OCI-M2 (cell line): ENCODE results near the gene FARS2.

Experiments
- DNase-seq: peaks from one replicate; lab custom pipeline; 2025; ENCODE audit not compliant: unreplicated experiment; lab: John Stamatoyannopoulos, UW

Gene FARS2

GRCh38 chr6:5459346-5459745 is 198.0 kb downstream of the FARS2 start:
- no peak for DNase-seq

- no peak for DNase-seq
Measured at GRCh38 chr6:5461365-5461764, 200.1 kb downstream of the FARS2 start.

GRCh38 chr6:5462856-5463255 is 201.5 kb downstream of the FARS2 start:
- no peak for DNase-seq

- no peak for DNase-seq
Measured at GRCh38 chr6:5463690-5464089, 202.4 kb downstream of the FARS2 start.

GRCh38 chr6:5464099-5464885 is 203.0 kb downstream of the FARS2 start:
- DNase-seq = no peak

- no peak for DNase-seq
Measured at GRCh38 chr6:5466281-5467136, 205.2 kb downstream of the FARS2 start.

GRCh38 chr6:5468586-5468985 is 207.3 kb downstream of the FARS2 start:
- DNase-seq = no peak

GRCh38 chr6:5469101-5469846 is 208.0 kb downstream of the FARS2 start:
- no peak for DNase-seq

GRCh38 chr6:5471044-5471443 is 209.7 kb downstream of the FARS2 start:
- DNase-seq = peak; percentile 38

GRCh38 chr6:5471637-5472398 is 210.5 kb downstream of the FARS2 start:
- no peak for DNase-seq

GRCh38 chr6:5472571-5472970 is 211.3 kb downstream of the FARS2 start:
- DNase-seq = no peak

GRCh38 chr6:5475779-5476178 is 214.5 kb downstream of the FARS2 start:
- no peak for DNase-seq

GRCh38 chr6:5478380-5478779 is 217.1 kb downstream of the FARS2 start:
- no peak for DNase-seq

- no peak for DNase-seq
Measured at GRCh38 chr6:5481033-5481432, 219.7 kb downstream of the FARS2 start.

- no peak for DNase-seq
Measured at GRCh38 chr6:5481750-5482149, 220.4 kb downstream of the FARS2 start.

GRCh38 chr6:5482619-5483018 is 221.3 kb downstream of the FARS2 start:
- no peak for DNase-seq

GRCh38 chr6:5484692-5485091 is 223.4 kb downstream of the FARS2 start:
- DNase-seq = no peak

GRCh38 chr6:5486214-5486613 is 224.9 kb downstream of the FARS2 start:
- DNase-seq = no peak

- no peak for DNase-seq
Measured at GRCh38 chr6:5490501-5491069, 229.3 kb downstream of the FARS2 start.

GRCh38 chr6:5492356-5492755 is 231.0 kb downstream of the FARS2 start:
- no peak for DNase-seq
